ENCODE results near the gene CDKN3.
"Not testable (repeated sequence)": the region's sequence is repeated elsewhere in the genome, so short reads cannot be mapped to it uniquely, and the experiment has no call there.

The CDKN3 gene

GRCh38 chr14:54456820-54457608 lies 60.2 kb downstream of the CDKN3 start:
- DNase-seq (ENCODE audit: low read depth): not testable (repeated sequence)

- no peak for DNase-seq (ENCODE audit: low read depth)
Observed at GRCh38 chr14:54457609-54457996, 60.8 kb downstream of the CDKN3 start.

DNA sequence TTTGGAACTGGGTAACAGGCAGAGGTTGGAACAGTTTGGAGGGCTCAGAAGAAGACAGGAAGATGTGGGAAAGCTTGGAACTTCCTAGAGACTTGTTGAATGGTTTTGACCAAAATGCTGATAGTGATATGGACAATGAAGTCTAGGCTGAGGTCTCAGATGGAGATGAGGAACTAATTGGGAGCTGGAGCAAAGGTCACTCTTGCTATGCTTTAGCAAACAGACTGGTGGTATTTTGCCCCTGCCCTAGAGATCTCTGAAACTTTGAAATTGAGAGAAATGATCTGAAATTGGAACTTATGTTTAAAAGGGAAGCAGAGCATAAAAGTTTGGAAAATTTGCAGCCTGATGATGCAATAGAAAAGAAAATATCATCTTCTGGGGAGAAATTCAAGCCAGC lies 61.7 kb downstream of the CDKN3 start:
- DNase-seq (ENCODE audit: low read depth): not testable (repeated sequence)

DNA sequence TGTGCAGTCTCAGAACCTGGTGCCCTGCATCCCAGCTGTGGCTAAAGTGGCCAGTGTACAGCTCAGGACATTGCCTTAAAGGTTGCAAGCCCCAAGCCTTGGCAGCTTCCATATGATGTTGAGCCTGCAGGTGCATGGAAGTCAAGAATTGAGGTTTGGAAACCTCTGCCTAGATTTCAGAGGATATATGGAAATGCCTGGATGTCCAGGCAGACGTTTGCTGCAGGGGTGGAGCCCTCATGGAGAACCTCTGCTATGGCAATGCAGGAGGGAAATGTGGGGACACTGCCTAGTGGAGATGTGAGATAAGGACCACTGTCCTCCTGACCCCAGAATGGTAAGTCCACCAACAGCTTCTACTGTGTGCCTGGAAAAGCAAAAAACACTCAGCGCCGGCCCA lies 62.3 kb downstream of the CDKN3 start:
- DNase-seq (ENCODE audit: low read depth): no peak

DNA sequence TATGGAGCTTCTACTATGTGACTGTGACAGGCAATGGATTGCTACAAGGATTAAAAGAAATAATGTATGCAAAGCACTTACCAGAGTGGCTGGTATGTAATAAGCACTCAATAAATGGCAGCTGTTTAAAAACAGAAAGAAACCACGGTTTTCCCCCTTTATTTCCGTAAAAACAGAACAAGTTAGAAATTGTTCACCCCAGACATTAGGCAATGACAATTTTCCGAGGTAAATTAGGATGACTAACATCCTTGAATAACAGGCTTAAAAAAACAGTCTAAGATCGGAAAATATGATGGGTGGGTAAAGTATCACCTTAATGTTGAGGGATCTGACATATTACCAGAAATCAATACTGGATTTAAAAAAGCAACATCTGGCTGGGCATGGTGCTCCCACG lies 65.2 kb downstream of the CDKN3 start:
- DNase-seq (ENCODE audit: low read depth): no peak

DNA sequence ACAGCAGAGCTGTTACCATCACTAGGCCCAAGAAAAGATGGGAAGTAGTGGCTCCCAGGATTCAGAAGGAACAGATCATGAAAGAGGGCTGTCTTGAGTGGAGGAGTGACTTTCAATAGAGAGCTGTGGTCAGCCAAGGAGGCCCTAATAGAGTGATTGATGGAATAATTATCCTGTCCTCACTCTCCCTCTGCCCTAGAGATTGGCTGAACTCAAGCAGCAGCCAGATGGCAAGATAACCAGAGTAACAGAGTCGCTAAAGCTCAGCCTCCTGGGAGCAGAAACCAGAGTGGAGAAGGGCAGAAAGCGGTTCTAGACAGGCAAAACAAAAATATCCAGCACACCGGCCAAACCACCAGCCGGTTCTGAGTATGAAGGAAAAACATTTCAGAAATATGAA lies 68.8 kb downstream of the CDKN3 start:
- no peak for DNase-seq (ENCODE audit: low read depth)

GRCh38 chr14:54467280-54467679 lies 70.5 kb downstream of the CDKN3 start:
- no peak for DNase-seq (ENCODE audit: low read depth)

Measured in CMK (cell line).